ENCODE results near the gene OPRD1.

Gene OPRD1

GRCh38 chr1:28910379-28911115, 98.6 kb downstream of the OPRD1 start:
- no peak for DNase-seq (ENCODE audit: low read depth)

GRCh38 chr1:28913786-28914227, 101.8 kb downstream of the OPRD1 start:
- no peak for DNase-seq (ENCODE audit: low read depth)

DNA sequence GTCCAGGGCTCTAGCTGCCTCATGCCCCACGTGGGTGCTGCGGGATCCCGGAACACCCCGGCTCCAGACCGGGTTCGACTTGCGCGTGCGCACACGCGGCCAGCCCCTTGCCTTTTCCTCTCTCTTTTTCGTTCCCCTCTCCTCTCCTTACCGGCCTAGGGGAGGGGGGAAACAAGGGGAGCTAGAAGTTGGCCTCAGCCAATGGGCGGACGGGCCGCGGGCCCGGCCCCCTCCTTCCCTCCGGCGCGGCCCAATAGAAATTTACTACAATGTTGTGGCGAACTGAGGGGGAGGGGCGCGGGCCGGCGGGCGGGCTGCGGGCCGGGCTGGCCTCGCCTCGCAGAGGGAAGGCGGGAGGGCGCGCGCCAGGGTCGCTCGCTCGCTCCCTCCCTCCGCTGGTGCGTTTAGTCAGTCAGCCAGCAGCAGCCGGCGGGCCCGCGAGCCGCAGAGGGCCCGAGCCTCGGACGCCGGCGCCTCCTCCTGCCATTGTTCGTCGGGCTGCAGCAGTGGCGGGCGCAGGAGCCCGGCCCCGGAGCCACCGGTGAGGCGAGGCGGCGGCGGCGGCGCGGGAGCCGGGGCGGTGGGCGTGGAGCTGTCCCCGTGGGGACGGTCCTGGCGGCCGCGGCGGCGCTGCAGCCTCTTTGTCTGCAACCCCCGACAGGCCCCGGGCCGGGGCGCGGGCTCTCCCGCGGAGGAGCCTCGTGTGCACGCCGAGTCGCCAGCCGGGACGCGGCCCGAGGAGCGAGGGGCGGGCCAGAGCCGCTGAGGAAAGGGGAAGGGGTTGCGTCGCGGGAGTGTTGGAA, 102.5 kb downstream of the OPRD1 start, which contains the start of gene EPB41:
EPB41 (plus strand) TSS at position 342 of the 803 bp plus-strand sequence. CDS start 72,869 bp downstream, outside the sequence.
- peak; percentile 84 for DNase-seq (ENCODE audit: low read depth)

DNA sequence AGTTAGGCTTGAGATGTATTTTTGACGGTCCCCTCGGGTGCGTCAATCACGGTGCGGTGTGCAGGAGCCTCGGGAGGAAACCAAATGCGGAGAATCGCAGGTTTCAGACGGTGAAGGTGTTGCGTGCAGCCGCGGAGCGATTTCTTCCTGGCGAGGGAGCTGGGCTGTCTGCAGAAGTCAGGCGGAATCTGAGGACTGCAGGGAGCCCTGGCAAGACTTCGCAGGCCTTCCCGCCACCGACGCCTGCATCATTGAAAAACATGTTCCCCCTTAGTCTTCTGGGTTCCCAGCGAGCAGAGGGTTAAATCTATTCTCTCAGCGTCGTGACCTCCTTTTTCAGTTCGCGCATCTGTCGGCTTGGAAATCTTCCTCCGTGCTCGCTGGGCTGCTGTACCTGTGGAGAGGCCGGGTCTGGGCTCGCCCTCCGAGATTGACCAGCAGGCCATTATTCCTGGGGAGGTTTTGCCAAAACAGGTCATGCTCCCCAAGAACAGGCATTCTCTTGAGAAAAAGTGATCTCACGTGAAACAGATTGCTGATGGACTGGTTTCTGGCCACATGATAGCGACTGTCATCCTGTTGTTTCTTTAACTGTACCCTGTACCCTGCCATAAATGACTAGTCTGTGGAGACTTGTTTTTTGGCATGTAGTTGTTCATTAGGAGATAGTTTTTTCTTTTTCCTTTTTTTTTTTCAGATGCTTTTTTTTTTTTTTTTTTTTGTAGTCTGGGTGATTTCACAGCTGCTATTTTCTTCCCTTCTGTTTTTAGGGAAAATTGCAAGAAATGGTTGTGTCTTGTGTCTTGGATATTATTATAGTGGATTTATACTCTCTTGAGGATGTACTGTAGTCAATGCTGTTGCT, 103.3 kb downstream of the OPRD1 start:
- no peak for DNase-seq (ENCODE audit: low read depth)

GRCh38 chr1:28917757-28918118, 105.8 kb downstream of the OPRD1 start:
- no peak for DNase-seq (ENCODE audit: low read depth)
